ENCODE results near the gene DDX11.
"Not testable (repeated sequence)": the region's sequence is repeated elsewhere in the genome, so short reads cannot be mapped to it uniquely, and the experiment has no call there.

Gene DDX11

GRCh38 chr12:31124158-31124557 lies 50.5 kb downstream of the DDX11 start:
- H2AFZ ChIP-seq (ENCODE audit: low read length, unreplicated experiment); H3K4me3 ChIP-seq (ENCODE audit: low read depth, low read length); H3K27ac ChIP-seq (ENCODE audit: low read depth, low read length); H3K79me2 ChIP-seq (ENCODE audit: control insufficient read depth, insufficient read depth, low read length, unreplicated experiment); H3K4me1 ChIP-seq (ENCODE audit: control insufficient read depth, insufficient read depth, low read length, unreplicated experiment); H3K36me3 ChIP-seq (ENCODE audit: insufficient read depth, low read length): not testable (repeated sequence)
- peaks cover 13% of the 10 kb centered on the region for H3K27me3 ChIP-seq (ENCODE audit: insufficient read depth, low read length)

- H3K4me3 ChIP-seq (ENCODE audit: low read depth, low read length); H3K27ac ChIP-seq (ENCODE audit: low read depth, low read length); H3K4me1 ChIP-seq (ENCODE audit: control insufficient read depth, insufficient read depth, low read length, unreplicated experiment); H3K79me2 ChIP-seq (ENCODE audit: control insufficient read depth, insufficient read depth, low read length, unreplicated experiment); H2AFZ ChIP-seq (ENCODE audit: low read length, unreplicated experiment); H3K27me3 ChIP-seq (ENCODE audit: insufficient read depth, low read length); H3K36me3 ChIP-seq (ENCODE audit: insufficient read depth, low read length): not testable (repeated sequence)
Observed at GRCh38 chr12:31125171-31125570, 51.5 kb downstream of the DDX11 start.

- H2AFZ ChIP-seq (ENCODE audit: low read length, unreplicated experiment); H3K27ac ChIP-seq (ENCODE audit: low read depth, low read length); H3K36me3 ChIP-seq (ENCODE audit: insufficient read depth, low read length); H3K4me1 ChIP-seq (ENCODE audit: control insufficient read depth, insufficient read depth, low read length, unreplicated experiment); H3K4me3 ChIP-seq (ENCODE audit: low read depth, low read length); H3K79me2 ChIP-seq (ENCODE audit: control insufficient read depth, insufficient read depth, low read length, unreplicated experiment): not testable (repeated sequence)
- H3K27me3 ChIP-seq (ENCODE audit: insufficient read depth, low read length), result peaks cover 17% of the 10 kb centered on the region
Observed at GRCh38 chr12:31127209-31127848, 53.7 kb downstream of the DDX11 start.

- not testable (repeated sequence) for H3K36me3 ChIP-seq (ENCODE audit: insufficient read depth, low read length); H2AFZ ChIP-seq (ENCODE audit: low read length, unreplicated experiment); H3K4me1 ChIP-seq (ENCODE audit: control insufficient read depth, insufficient read depth, low read length, unreplicated experiment); H3K4me3 ChIP-seq (ENCODE audit: low read depth, low read length); H3K27ac ChIP-seq (ENCODE audit: low read depth, low read length); H3K79me2 ChIP-seq (ENCODE audit: control insufficient read depth, insufficient read depth, low read length, unreplicated experiment)
- H3K27me3 ChIP-seq (ENCODE audit: insufficient read depth, low read length), result peaks cover 27% of the 10 kb centered on the region
Observed at GRCh38 chr12:31136581-31136980, 62.9 kb downstream of the DDX11 start.

GRCh38 chr12:31144768-31145167 lies 71.1 kb downstream of the DDX11 start:
- H3K36me3 ChIP-seq (ENCODE audit: insufficient read depth, low read length); H3K4me3 ChIP-seq (ENCODE audit: low read depth, low read length); H3K27ac ChIP-seq (ENCODE audit: low read depth, low read length); H3K79me2 ChIP-seq (ENCODE audit: control insufficient read depth, insufficient read depth, low read length, unreplicated experiment); H2AFZ ChIP-seq (ENCODE audit: low read length, unreplicated experiment); H3K27me3 ChIP-seq (ENCODE audit: insufficient read depth, low read length); H3K4me1 ChIP-seq (ENCODE audit: control insufficient read depth, insufficient read depth, low read length, unreplicated experiment): not testable (repeated sequence)

GRCh38 chr12:31145296-31145695 lies 71.6 kb downstream of the DDX11 start:
- not testable (repeated sequence) for H2AFZ ChIP-seq (ENCODE audit: low read length, unreplicated experiment); H3K79me2 ChIP-seq (ENCODE audit: control insufficient read depth, insufficient read depth, low read length, unreplicated experiment); H3K27me3 ChIP-seq (ENCODE audit: insufficient read depth, low read length); H3K36me3 ChIP-seq (ENCODE audit: insufficient read depth, low read length); H3K4me1 ChIP-seq (ENCODE audit: control insufficient read depth, insufficient read depth, low read length, unreplicated experiment); H3K27ac ChIP-seq (ENCODE audit: low read depth, low read length); H3K4me3 ChIP-seq (ENCODE audit: low read depth, low read length)

GRCh38 chr12:31147415-31147814 lies 73.8 kb downstream of the DDX11 start:
- H3K27ac ChIP-seq (ENCODE audit: low read depth, low read length); H3K4me3 ChIP-seq (ENCODE audit: low read depth, low read length); H3K27me3 ChIP-seq (ENCODE audit: insufficient read depth, low read length); H3K79me2 ChIP-seq (ENCODE audit: control insufficient read depth, insufficient read depth, low read length, unreplicated experiment); H3K36me3 ChIP-seq (ENCODE audit: insufficient read depth, low read length); H2AFZ ChIP-seq (ENCODE audit: low read length, unreplicated experiment); H3K4me1 ChIP-seq (ENCODE audit: control insufficient read depth, insufficient read depth, low read length, unreplicated experiment): not testable (repeated sequence)

GRCh38 chr12:31150766-31151165 lies 77.1 kb downstream of the DDX11 start:
- not testable (repeated sequence) for H3K79me2 ChIP-seq (ENCODE audit: control insufficient read depth, insufficient read depth, low read length, unreplicated experiment); H3K4me1 ChIP-seq (ENCODE audit: control insufficient read depth, insufficient read depth, low read length, unreplicated experiment); H2AFZ ChIP-seq (ENCODE audit: low read length, unreplicated experiment); H3K27ac ChIP-seq (ENCODE audit: low read depth, low read length); H3K36me3 ChIP-seq (ENCODE audit: insufficient read depth, low read length); H3K4me3 ChIP-seq (ENCODE audit: low read depth, low read length)
- H3K27me3 ChIP-seq (ENCODE audit: insufficient read depth, low read length), result peaks cover 22% of the 10 kb centered on the region

Data from ACC112 (cell line).